CD4-positive, alpha-beta T cell treated with Interleukin-17A for 4 hours (primary cell): ENCODE measurements around the gene AP1B1.
"Not testable (repeated sequence)": the region's sequence is repeated elsewhere in the genome, so short reads cannot be mapped to it uniquely, and the experiment has no call there.

ENCODE experiments used
- DNase-seq: peaks from one replicate; pipeline ENCODE4 v3.0.0-alpha.2; 2020; ENCODE audit warnings: mixed read lengths

AP1B1 gene

DNA sequence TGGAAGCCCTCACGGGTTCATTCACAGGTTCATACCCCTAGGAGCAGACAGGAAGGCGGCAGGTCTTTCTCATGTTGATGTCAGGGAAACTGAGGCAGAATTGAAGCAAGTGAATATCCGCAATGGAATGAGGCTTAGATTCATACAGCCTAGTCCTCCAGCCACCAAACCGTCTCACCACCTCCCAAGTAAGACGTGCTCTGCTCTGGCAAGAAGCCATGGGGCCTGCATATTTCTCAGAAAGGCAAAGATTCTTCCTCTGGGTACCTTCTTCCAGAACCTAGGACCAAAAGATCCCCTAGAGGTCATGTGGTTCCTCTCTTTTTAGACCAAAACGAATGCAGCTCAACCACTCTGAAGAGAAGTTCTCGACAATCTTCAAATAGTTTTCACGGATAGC is 1.7 kb downstream of the AP1B1 start:
- no peak for DNase-seq

DNA sequence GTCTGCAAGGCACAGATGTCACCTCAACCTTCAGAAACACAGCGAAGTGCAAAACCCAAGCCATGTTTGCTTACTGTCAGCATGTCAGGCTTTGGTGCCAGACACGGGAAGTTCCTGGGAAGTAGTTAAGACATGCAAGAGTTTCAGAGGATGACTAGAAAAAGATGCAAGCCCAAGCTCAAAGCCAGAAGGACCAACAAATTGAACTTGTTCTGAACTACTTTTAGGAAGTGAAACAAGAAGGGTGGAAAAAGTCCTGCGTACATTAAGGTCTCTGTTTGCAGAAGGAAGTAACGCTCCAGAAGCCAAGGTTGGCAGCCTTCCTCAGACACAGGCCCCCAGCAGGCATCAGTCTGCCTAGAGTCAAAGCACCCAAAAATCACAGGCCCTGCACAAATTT is 2.6 kb downstream of the AP1B1 start:
- DNase-seq = no peak

DNA sequence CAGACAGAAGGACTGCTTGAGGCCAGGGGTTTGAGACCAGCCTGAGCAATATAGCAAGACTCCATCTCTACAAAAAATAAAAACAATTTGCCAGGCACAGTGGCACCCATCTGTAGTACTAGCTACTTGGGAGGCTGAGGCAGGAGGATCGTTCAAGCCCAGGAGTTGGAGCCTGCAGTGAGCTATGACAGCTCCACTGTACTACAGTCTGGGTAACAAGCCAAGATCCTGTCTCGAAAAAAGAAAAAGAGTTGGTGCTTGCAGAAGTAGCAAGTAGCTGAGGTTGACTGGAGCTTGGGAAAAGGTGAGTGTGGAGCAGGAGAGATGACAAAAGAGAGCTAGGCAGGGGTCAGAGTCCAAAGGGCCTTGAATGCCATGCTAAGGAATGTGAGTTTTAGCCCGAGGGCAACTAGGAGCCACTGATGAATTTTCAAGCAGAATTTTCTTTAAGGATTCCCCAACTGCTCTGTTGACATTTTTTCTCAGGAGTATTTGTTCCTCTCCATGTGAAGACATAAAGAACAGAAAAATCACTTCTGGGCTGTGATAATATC is 3.1 kb downstream of the AP1B1 start:
- DNase-seq = no peak

- no peak for DNase-seq
These were observed 4.6 kb downstream of the AP1B1 start for GRCh38 chr22:29383740-29384139.

- DNase-seq = no peak
These were observed 5.6 kb downstream of the AP1B1 start for GRCh38 chr22:29382580-29383302.

GRCh38 chr22:29380856-29381255 is 7.5 kb downstream of the AP1B1 start:
- DNase-seq = no peak

DNA sequence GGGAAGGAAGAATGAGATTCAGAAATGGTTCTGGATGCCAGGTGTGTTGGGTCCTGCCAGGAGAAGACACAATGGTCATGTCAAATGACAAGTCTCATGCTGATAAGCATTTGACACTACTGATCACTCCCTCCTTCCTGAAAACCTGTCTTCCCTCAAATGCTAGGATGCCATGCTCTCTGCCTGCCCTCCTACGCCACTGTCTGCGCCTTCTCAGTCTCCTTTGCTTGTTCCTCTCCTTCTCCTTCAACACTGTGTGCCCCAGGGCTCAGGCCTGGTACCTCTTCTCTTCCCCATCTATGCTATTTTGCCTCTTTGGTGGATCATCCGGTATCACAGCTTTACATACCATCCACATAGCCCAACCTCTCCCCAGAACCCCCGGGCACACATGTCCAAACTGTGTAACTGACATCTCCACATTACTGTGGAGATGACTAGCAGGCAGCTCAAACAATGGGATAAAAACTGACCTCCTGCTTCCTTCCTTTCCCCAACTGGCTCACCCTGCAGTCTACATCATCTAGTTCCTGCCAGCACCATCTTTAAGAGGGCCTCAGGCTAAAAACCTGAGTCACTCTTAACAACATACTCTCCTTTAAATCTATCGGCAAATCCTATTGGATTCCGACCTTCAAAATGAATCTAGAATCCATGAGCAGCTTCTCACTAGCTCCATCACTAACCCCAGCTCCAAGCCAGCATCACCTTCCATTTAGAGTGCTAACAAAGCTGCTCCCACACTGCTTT is 8.2 kb downstream of the AP1B1 start:
- no peak for DNase-seq

DNA sequence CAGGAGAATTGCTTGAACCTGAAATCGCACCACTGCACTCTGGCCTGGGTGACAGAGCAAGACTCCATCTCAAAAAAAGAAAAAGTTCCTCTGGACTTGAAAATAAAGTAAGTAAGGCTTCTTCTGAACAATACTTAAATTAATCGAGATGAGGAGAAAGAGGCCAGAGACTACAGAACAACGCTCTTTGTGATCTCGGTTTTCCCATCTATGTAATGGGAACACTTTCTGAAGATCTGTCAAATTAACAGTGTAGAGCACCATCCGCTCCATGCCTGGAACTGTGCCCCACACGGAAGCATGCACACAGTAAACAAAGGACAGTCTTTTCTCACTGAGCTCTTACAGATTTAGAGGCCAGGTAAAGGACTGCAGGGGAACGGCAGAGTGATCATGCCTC is 9.1 kb downstream of the AP1B1 start:
- DNase-seq = no peak

GRCh38 chr22:29377979-29378378 is 10.4 kb downstream of the AP1B1 start:
- no peak for DNase-seq

GRCh38 chr22:29376705-29377104 is 11.7 kb downstream of the AP1B1 start:
- DNase-seq = not testable (repeated sequence)

DNA sequence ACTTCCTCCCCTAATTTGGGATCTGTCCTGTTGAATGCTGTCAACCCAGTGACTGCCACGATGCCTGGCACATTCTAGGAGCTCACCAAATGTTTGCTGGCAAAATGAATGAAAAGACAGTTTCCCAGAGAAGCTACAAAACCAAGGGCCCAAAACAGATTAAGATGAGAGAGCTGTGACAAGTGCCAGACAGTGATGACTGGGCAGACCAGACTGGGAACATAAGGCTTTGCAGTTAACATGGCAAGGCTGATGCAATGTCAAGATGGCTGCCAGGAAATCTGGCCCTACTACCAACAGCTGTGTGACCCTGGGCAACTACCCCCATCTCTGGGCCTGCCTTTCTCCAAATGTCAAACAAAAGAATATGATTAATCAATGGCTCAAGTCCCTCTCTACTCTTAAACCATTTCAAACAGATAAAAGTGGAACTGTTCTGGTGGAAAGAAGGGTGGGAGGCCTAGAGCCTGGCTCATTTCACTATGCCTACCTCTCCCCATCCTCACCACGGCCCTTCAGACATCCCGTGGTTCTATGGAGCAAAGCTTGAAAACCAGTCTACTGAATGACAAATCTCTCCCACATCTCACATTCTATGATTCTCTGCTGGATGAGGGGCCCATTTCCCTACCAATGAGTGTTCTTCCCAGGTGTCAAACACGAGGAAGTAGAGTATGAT is 12.8 kb downstream of the AP1B1 start:
- no peak for DNase-seq

DNA sequence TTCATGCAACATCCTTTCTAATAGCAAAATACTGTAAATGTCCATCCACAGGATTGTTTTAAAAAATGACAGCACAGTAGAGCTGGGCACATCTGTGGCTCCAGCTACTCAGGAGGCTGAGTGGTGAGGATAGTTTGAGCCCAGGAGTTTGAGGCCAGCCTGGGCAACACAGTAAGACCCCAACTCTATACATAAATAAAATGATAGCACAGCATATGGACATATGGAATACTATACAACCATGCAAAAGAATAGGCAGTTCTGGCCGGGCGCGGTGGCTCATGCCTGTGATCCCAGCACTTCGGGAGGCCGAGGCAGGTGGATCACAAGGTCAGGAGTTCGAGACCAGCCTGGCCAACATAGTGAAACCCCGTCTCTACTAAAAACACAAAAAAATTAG is 13.6 kb downstream of the AP1B1 start:
- DNase-seq = not testable (repeated sequence)

DNA sequence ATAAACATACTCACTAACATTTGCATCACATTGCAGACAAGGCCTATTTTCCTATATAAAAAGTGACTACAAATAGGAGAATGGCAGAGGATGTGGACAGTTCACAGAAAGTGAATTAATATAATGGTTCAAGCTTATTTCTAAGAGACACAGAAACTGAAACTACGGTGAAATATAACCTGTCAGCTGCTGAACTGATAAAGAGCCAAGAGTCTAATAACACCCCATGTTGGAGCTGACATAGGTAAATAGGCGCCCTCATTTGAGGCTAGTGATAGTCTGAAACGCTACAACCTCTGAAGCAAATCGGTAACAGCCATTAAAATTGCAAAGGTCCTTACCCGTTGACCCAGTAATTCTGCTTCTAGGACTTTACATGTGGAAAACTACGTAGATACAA is 14.0 kb downstream of the AP1B1 start:
- DNase-seq = no peak

DNA sequence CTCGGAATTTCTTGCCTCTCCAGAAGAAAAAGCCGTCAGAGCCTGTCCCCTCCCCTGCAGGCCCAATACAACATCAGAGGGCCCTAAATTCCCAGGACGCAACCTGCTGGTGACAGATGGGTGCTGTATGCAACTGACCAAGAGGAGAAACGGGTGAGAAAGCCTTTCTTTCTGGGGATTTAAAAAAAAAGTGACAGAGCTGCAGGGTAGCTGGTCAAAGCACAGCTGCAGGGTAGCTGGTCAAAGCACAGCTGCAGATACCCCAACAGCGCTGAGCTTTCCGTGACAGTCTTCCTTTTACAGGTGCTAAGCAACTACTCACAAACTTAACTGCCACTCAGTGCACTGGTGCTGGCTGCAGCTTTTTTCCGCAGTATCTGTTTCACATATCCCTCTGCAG is 17.8 kb downstream of the AP1B1 start:
- DNase-seq = no peak

- no peak for DNase-seq
These were observed 18.9 kb downstream of the AP1B1 start for GRCh38 chr22:29369460-29369859.

DNA sequence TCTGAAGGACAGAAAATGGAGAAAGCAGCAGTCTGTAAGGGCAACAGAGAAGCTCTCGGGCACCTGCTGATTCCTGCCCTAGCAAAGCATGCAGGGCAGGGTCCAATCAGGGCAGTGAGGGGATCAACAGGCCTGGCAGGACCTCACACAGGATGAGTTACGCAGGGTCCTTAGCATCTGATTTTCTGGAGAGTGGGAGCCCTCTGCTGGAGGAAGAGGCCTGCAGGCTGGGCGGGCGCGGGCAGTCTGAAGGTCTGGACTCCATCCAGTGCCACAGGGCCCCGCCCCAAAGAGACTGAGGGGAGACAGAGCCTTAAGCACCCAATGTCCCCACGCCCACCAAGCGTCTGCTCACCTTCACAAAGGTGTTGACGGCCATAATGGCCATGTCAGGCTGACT is 28.9 kb downstream of the AP1B1 start:
- DNase-seq = no peak

DNA sequence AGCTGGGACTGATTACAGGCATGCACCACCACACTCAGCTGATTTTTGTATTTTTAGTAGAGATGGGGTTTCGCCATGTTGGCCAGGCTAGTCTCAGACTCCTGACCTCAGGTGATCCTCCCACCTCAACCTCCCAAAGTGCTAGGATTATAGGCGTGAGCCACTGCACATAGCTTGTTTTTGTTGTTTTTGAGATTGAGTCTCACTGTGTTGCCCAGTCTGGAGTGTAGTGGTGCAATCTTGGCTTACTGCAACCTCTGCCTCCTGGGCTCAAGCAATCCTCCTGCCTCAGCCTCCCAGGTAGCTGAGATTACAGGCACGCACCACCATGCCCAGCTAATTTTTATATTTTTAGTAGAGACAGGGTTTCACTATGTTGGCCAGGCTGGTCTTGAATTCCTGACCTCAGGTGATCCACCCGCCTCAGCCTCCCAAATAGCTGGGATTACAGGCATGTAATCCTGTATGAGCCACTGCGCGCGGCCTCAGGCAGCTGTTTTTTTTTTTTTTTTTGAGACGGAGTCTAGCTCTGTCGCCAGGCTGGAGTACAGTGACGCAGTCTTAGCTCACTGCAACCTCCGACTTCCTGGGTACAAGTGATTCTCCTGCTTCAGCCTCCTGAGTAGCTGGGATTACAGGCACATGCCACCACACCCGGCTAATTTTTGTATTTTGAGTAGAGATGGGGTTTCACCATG is 31.0 kb downstream of the AP1B1 start:
- not testable (repeated sequence) for DNase-seq

DNA sequence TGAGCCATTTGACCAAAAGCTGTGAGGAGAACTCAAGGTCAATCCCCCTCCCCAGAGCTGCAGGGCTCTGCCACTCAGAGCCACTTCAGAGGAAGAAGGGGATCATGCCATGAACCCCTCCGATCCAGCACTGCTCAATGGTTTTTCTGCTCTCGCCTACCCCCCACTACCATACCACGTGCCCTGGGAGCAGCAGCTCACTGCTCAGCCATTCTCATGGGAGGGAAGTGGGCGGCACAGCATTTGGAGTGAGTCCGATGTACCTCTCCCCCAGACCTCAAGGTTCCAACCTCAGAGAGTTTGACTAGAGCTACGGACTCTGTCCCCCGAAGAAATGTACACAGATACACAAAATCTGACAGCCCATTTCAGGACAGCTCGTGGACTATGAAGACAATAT is 34.5 kb downstream of the AP1B1 start:
- no peak for DNase-seq

GRCh38 chr22:29353286-29353685 is 35.1 kb downstream of the AP1B1 start:
- no peak for DNase-seq

DNA sequence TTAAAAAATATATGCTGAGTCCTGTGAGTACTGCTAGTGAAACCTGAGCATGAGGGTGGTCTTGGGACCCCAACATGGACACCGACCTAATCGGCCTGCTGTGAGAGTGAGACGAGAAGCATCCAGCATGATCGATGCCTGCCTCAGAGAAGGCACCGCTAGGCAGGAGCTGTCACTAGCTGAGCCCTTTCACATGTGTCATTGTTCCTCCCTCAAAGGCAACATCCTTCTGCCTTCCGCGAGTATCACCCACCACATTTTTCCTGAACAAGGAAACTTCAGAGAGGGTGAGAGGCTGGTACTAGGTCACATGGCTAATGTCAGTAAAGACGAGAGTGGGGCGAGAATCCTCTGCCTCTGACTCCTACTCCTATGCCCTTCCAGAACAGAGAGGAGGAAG is 35.6 kb downstream of the AP1B1 start:
- no peak for DNase-seq

DNA sequence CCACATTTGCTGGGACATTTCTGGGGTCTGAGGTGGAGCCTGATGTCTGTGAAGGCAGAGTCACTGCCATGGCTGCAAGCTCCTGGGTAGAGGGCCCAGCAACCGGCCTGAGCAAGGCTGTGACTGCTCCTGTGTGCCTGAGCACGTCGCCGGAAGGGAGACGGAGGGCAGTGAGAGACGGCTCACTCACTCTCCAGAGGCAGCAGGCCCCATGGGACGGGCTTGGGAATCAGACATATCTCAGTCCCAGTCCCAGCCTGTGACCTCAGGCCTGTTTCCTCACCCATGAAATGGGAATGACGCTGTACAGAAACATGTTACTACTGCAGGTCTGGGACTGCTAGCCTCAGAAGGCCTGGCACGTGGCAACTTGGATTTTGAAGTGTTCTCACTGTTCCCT is 36.5 kb downstream of the AP1B1 start:
- no peak for DNase-seq

GRCh38 chr22:29351042-29351441 is 37.3 kb downstream of the AP1B1 start:
- no peak for DNase-seq

DNA sequence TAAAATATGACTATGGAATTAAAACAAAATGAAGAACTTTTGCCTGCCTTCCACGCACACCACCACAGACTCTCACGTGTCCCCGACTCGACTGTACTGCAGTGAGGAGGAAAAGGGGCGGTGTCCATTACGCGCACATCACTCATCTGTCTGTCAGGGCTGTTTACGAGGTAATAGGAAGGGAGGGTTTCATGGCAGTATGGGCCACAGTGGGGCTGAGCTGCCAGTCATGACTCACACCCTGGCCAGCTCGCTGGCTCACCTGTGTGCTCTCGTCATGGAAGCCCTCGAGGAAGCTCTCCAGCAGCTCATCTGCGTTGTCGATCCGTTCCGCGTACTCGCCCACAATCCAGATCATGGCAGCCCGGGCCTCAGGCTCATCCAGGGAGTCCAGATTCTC is 39.4 kb downstream of the AP1B1 start:
- DNase-seq = no peak
